HepG2 (cell line): Measurements from ENCODE around the gene TEX26. TPM values are rescaled to one million over a fixed set of nuclear protein-coding genes. Genes with fewer than 3 reads are reported as not detected.

ENCODE experiments used
- ATAC-seq: fragments of 200-7000 bp; cut with Tn5 transposase; 3 replicates; pipeline ENCODE4 v1.9.1; 2020; ENCODE audit warnings: mild to moderate bottlenecking, moderate library complexity
- BruUV-seq: library from RNA; stranded (reverse); fragments of 400-500 nt; replicated peaks from 2 replicates; lab custom pipeline; 2021; lab: Mats Ljungman, UMichigan
- CTCF ChIA-PET: fragments of 300-600 bp; formaldehyde crosslinking; extraction: SDS; loops from one replicate; lab custom pipeline; 2021; ENCODE audit warnings: low total read pairs, inconsistent platforms, low intra/inter-chr PET ratio; lab: Yijun Ruan, JAX
- POLR2A ChIA-PET: fragments of 350-600 bp; sonication (Branson Sonifier 250); formaldehyde crosslinking; loops from one replicate; lab custom pipeline; 2020; ENCODE audit warnings: antibody characterized with exemption, inconsistent platforms; lab: Yijun Ruan, JAX
- DNase-seq: peaks from one replicate; pipeline ENCODE4 v3.0.0-alpha.2; 2015; ENCODE audit warnings: low spot score
- FAIRE-seq: peaks from 3 replicates; lab custom pipeline; 2011; peaks lifted over from hg19 to GRCh38; lab: Jason Lieb, UNC
- H2AFZ ChIP-seq: one replicate; pipeline ENCODE4 v1.6.1; 2011; ENCODE audit warnings: low read length, inconsistent platforms
- H3K27ac ChIP-seq: fragments of 300-600 bp; 3 replicates; pipeline ENCODE4 v1.8.0; 2011; ENCODE audit warnings: mixed run types, mild to moderate bottlenecking, mixed read lengths, low read length, inconsistent platforms; ENCODE audit not compliant: insufficient read depth; ENCODE audit errors: extremely low read length
- H3K27me3 ChIP-seq, 2 experiments: fragments of 200-600 bp in 1 of 2; 2 replicates in 1 of 2; 3 replicates in 1 of 2; pipeline versions ENCODE4 v1.6.0 to v1.8.0; 2011; ENCODE audit warnings: low read length in 2 of 2, mild to moderate bottlenecking in 2 of 2, moderate library complexity in 2 of 2, inconsistent platforms in 1 of 2; ENCODE audit not compliant: insufficient read depth in 2 of 2, control insufficient read depth in 1 of 2
- H3K36me3 ChIP-seq, 2 experiments: fragments of 200-600 bp in 1 of 2; replicated peaks in 1 of 2; 2 replicates in 1 of 2; 3 replicates in 1 of 2; pipeline versions ENCODE4 v1.5.1 to v1.8.0; 2011; ENCODE audit warnings: low read length in 2 of 2, inconsistent platforms in 1 of 2; ENCODE audit not compliant: insufficient read depth in 2 of 2, control insufficient read depth in 1 of 2
- H3K4me1 ChIP-seq: 2 replicates; pipeline ENCODE4 v1.5.1; 2012; ENCODE audit warnings: low read length, inconsistent platforms; ENCODE audit not compliant: insufficient read depth
- H3K4me2 ChIP-seq: 2 replicates; pipeline ENCODE4 v1.6.0; 2011; ENCODE audit warnings: low read depth, low read length, inconsistent platforms
- H3K4me3 ChIP-seq, 3 experiments: fragments of 200-600 bp in 1 of 3; sonication (generic), shearing (Covaris generic) in 1 of 3; replicated peaks in 1 of 3; 2 replicates each; pipeline ENCODE4 v1.5.1; 2011 to 2016; ENCODE audit warnings: low read length in 3 of 3, inconsistent platforms in 2 of 3, low read depth in 2 of 3, mild to moderate bottlenecking in 2 of 3, control low read depth in 1 of 3, mixed read lengths in 1 of 3; ENCODE audit not compliant: insufficient read depth in 1 of 3
- H3K79me2 ChIP-seq: one replicate; pipeline ENCODE4 v1.6.1; 2011; ENCODE audit warnings: low read length, inconsistent platforms; ENCODE audit not compliant: insufficient read depth
- H3K9ac ChIP-seq: 2 replicates; pipeline ENCODE4 v1.6.0; 2011; ENCODE audit warnings: mild to moderate bottlenecking, low read depth, low read length, inconsistent platforms; ENCODE audit not compliant: insufficient read depth
- H3K9me3 ChIP-seq: 2 replicates; pipeline ENCODE4 v1.5.1; 2012; ENCODE audit warnings: mild to moderate bottlenecking, low read length
- H4K20me1 ChIP-seq: 2 replicates; pipeline ENCODE4 v1.6.0; 2011; ENCODE audit warnings: inconsistent platforms, mild to moderate bottlenecking, low read length, moderate library complexity; ENCODE audit not compliant: insufficient read depth
- NFATC3 ChIP-seq: sonication (generic); formaldehyde crosslinking; IDR thresholded peaks from 2 replicates; pipeline ENCODE4 v1.5.1; 2020; ENCODE audit warnings: mild to moderate bottlenecking, missing genetic modification reagents
- ZFP90 ChIP-seq: sonication (generic); formaldehyde crosslinking; IDR thresholded peaks from 2 replicates; pipeline ENCODE4 v1.8.0; 2022; ENCODE audit warnings: missing genetic modification reagents, mild to moderate bottlenecking, inconsistent platforms, borderline replicate concordance
- ZNF121 ChIP-seq: sonication (generic); formaldehyde crosslinking; IDR thresholded peaks from 2 replicates; pipeline ENCODE4 v1.5.0; 2020; ENCODE audit warnings: mild to moderate bottlenecking, missing genetic modification reagents
- ZNF564 ChIP-seq: sonication (generic); formaldehyde crosslinking; IDR thresholded peaks from 2 replicates; pipeline ENCODE4 v1.8.1; 2023; ENCODE audit warnings: mild to moderate bottlenecking, missing genetic modification reagents
- ZNF569 ChIP-seq: sonication (generic); formaldehyde crosslinking; IDR thresholded peaks from 2 replicates; pipeline ENCODE4 v1.5.0; 2020; ENCODE audit warnings: mild to moderate bottlenecking, missing genetic modification reagents, moderate library complexity, borderline replicate concordance
- ZSCAN29 ChIP-seq: sonication (generic); formaldehyde crosslinking; conservative IDR thresholded peaks from 2 replicates; pipeline ENCODE4 v1.4.0; 2020; ENCODE audit warnings: mild to moderate bottlenecking, missing genetic modification reagents
- WGBS: methylation state at CpG from one replicate; pipeline ENCODE4 v1.1.6; 2017; ENCODE audit warnings: low lambda C conversion rate; 5-methylcytosine and 5-hydroxymethylcytosine counted together
- in situ Hi-C: cut with HindIII; loops from 2 replicates; pipeline ENCODE4 v1.10.0; 2017; ENCODE audit warnings: low pct_unique_long_range_greater_than_20kb; ENCODE audit not compliant: extremely low pct_ligation_motif_present
- intact Hi-C: fragments of 100-400 bp; cut with micrococcal nuclease; formaldehyde crosslinking; loops from one replicate; pipeline ENCODE4 v1.10.0; 2022; ENCODE audit not compliant: unreplicated experiment
- polyA plus RNA-seq, 8 experiments: library from polyadenylated mRNA; depleted of rRNA in 3 of 8; stranded (reverse) in 7 of 8; unstranded in 1 of 8; fragments of >200 nt; fragmentation: Illumina TruSeq in 4 of 8; extraction: Trizol in 4 of 8; gene quantifications; 2 replicates each; pipeline versions ENCODE4 v1.2.1 to v1.2.3, GENCODE V29; 2011 to 2016; ENCODE audit warnings: low read depth in 4 of 8, missing spikeins in 1 of 8, mixed read lengths in 1 of 8; ENCODE audit not compliant: insufficient read depth in 1 of 8
- total RNA-seq, 5 experiments: library from RNA; depleted of rRNA; stranded (reverse); fragments of >200 nt; fragmentation: Illumina TruSeq; extraction: Trizol; gene quantifications; 2 replicates each; pipeline ENCODE4 v1.2.3, GENCODE V29; 2016; ENCODE audit warnings: low read depth in 1 of 5
- TF ChIP-seq, protein P1 (sequence below): sonication (generic); formaldehyde crosslinking; IDR thresholded peaks from 2 replicates; pipeline ENCODE4 v1.4.0; 2020; ENCODE audit warnings: missing genetic modification reagents
- TF ChIP-seq, protein P2 (sequence below): sonication (generic); formaldehyde crosslinking; IDR thresholded peaks from 2 replicates; pipeline ENCODE4 v1.5.0; 2020; ENCODE audit warnings: missing genetic modification reagents
- TF ChIP-seq, protein P3 (sequence below): IDR thresholded peaks from 2 replicates; pipeline ENCODE4 v1.6.1; 2016; ENCODE audit warnings: missing compliant biosample characterization, missing genetic modification reagents, borderline replicate concordance

Gene TEX26
- total and polyA plus RNA-seq, 2 of the 13 experiments (the other 11 are each of a cell fraction or from before 2014, with no cell fraction given): not detected

DNA sequence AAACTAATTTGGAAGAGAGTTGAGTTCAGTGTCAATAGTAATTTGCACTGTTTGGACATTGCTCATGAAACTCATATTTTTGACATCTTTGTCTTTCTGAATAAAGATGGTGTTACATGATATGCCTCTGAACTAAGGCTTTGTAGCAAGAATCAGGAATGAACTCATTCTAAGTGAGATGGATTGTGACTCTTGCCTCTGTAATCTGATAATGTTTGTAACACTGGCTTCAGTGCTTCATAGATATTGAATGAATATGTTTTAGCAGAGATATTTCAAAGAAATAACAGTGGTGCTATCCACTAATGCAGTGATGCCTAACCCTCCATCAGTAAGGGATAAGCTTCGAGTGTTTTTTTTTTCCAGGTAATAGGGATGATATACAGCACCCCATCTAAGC is 32.9 kb downstream of the TEX26 start:
- Histone ChIP-seq H3K9ac (no peak overlapping the region), H3K4me3 (no peak overlapping the region), H3K79me2 (no peaks in the 10 kb centered on the region), H4K20me1 (no peaks in the 10 kb centered on the region), H3K4me1 (no peaks in the 10 kb centered on the region), H3K27me3 (peaks cover 0 to 3% of the 10 kb centered on the region in 2 experiments; a peak in 2 of 5 replicates), H3K4me2 (no peak overlapping the region), H3K27ac (no peak overlapping the region), H2AFZ (no peak overlapping the region), H3K9me3 (no peaks in the 10 kb centered on the region), H3K36me3 (no peaks in the 10 kb centered on the region)
- BruUV-seq: no TSS peak
- ChIA-PET CTCF (no interaction called here), POLR2A (no interaction called here)
- DNase-seq: no peak
- intact Hi-C loops: no loop called here
- in situ Hi-C loops: no loop called here
- no peak for ATAC-seq
- no peak for FAIRE-seq
- no peak for TF ChIP-seq ZSCAN29 (CRISPR knock-in tag)
- TF ChIP-seq ZNF569 (CRISPR knock-in tag): no peak
- 5% methylated on average over 1 of the region's 1 CpG for WGBS

DNA sequence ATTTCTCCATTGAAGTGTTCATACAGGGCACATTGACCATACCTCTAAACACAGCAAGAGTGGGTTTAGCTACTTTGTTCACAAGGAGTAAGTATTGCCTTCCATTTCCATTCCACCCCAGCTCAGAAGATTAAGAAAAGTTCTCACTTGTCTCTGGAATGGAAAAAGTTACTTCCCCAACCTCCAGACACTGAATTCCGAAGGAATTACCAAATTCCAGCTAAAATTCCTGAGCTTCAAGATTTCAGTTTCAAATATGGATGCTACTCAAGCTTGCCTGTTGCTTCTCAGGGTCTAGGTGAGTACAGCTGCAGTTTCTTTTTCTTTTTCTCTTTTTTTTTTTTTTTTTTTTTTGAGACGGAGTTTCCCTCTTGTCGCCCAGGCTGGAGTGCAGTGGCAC is 33.6 kb downstream of the TEX26 start:
- no peak overlapping the region for H3K4me2 ChIP-seq
- H3K79me2 ChIP-seq: no peaks in the 10 kb centered on the region
- ChIA-PET POLR2A (no interaction called here), CTCF (no interaction called here)
- no peak overlapping the region for H3K9ac ChIP-seq
- no peak for ATAC-seq
- H4K20me1 ChIP-seq: no peaks in the 10 kb centered on the region
- WGBS: 37% methylated on average over 3 of the region's 3 CpGs
- no peaks in the 10 kb centered on the region for H3K36me3 ChIP-seq
- H3K27me3 ChIP-seq: peaks cover 0 to 3% of the 10 kb centered on the region in 2 experiments; a peak in 2 of 5 replicates
- no peak for DNase-seq
- no peak for FAIRE-seq
- H3K4me1 ChIP-seq: no peaks in the 10 kb centered on the region
- BruUV-seq: no TSS peak
- H3K27ac ChIP-seq: no peak overlapping the region
- no peak overlapping the region for H2AFZ ChIP-seq
- intact Hi-C loops: no loop called here
- in situ Hi-C loops: no loop called here
- TF ChIP-seq ZNF121 (CRISPR knock-in tag) (no peak), NFATC3 (CRISPR knock-in tag) (no peak), ZFP90 (CRISPR knock-in tag) (no peak), ZNF564 (CRISPR knock-in tag) (no peak)
- TF ChIP-seq, protein P1, sequence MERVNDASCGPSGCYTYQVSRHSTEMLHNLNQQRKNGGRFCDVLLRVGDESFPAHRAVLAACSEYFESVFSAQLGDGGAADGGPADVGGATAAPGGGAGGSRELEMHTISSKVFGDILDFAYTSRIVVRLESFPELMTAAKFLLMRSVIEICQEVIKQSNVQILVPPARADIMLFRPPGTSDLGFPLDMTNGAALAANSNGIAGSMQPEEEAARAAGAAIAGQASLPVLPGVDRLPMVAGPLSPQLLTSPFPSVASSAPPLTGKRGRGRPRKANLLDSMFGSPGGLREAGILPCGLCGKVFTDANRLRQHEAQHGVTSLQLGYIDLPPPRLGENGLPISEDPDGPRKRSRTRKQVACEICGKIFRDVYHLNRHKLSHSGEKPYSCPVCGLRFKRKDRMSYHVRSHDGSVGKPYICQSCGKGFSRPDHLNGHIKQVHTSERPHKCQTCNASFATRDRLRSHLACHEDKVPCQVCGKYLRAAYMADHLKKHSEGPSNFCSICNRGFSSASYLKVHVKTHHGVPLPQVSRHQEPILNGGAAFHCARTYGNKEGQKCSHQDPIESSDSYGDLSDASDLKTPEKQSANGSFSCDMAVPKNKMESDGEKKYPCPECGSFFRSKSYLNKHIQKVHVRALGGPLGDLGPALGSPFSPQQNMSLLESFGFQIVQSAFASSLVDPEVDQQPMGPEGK: no peak
- TF ChIP-seq, protein P2, sequence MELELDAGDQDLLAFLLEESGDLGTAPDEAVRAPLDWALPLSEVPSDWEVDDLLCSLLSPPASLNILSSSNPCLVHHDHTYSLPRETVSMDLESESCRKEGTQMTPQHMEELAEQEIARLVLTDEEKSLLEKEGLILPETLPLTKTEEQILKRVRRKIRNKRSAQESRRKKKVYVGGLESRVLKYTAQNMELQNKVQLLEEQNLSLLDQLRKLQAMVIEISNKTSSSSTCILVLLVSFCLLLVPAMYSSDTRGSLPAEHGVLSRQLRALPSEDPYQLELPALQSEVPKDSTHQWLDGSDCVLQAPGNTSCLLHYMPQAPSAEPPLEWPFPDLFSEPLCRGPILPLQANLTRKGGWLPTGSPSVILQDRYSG (CRISPR knock-in tag): no peak
- TF ChIP-seq, protein P3, sequence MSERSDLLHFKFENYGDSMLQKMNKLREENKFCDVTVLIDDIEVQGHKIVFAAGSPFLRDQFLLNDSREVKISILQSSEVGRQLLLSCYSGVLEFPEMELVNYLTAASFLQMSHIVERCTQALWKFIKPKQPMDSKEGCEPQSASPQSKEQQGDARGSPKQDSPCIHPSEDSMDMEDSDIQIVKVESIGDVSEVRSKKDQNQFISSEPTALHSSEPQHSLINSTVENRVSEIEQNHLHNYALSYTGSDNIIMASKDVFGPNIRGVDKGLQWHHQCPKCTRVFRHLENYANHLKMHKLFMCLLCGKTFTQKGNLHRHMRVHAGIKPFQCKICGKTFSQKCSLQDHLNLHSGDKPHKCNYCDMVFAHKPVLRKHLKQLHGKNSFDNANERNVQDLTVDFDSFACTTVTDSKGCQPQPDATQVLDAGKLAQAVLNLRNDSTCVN (CRISPR knock-in tag): no peak
- no peaks in the 10 kb centered on the region for H3K9me3 ChIP-seq
- H3K4me3 ChIP-seq: no peak overlapping the region
